ENCODE results near the gene SETX. TPM values are rescaled to one million over a fixed set of nuclear protein-coding genes. Genes with fewer than 3 reads are reported as not detected.

SETX gene
- total RNA-seq, 1 donor from 2014 or later: 71.9 TPM

GRCh38 chr9:132214027-132214622 is 140.7 kb downstream of the SETX start:
- DNase-seq: no peak

- no peak for DNase-seq
These were observed 143.2 kb downstream of the SETX start for GRCh38 chr9:132211570-132211969.

Other genes starting within 250 kb of the SETX start
- 1.6 TPM for gene NTNG2, start 192.9 kb downstream of the SETX start, total RNA-seq
- gene TTF1, start 51.9 kb upstream of the SETX start, total RNA-seq: 8.9 TPM
- gene CFAP77, start 55.2 kb upstream of the SETX start, total RNA-seq: not detected
- gene BARHL1, start 227.6 kb upstream of the SETX start, total RNA-seq: not detected

Measured in skin of body (tissue), 2 donors.